Lung (tissue), 12 donors: ENCODE measurements around the gene BCL2L1. TPM values are rescaled to one million over a fixed set of nuclear protein-coding genes. Genes with fewer than 3 reads are reported as not detected.

Source experiments
- ATAC-seq: fragments of 200-7000 bp; cut with Tn5 transposase; one replicate; pipeline ENCODE4 v1.9.1; 2020; ENCODE audit warnings: moderate number of reproducible peaks; ENCODE audit not compliant: insufficient read depth, low FRiP score
- DNase-seq, 3 donors: peaks; one replicate each; pipeline ENCODE4 v3.0.0-alpha.2; 2013 to 2017
- H3K27ac ChIP-seq, 2 donors: one replicate each; pipeline ENCODE4 v1.5.1; 2013; ENCODE audit warnings: mild to moderate bottlenecking in 2 of 2, moderate library complexity in 2 of 2, control low read depth in 1 of 2, inconsistent platforms in 1 of 2, low read depth in 1 of 2, low read length in 1 of 2
- H3K27me3 ChIP-seq, 3 donors: one replicate each; pipeline ENCODE4 v1.5.1; 2013; ENCODE audit warnings: low read length in 2 of 3; ENCODE audit not compliant: control insufficient read depth in 3 of 3, insufficient read depth in 3 of 3
- H3K36me3 ChIP-seq, 4 donors: one replicate each; pipeline ENCODE4 v1.5.1; 2013; ENCODE audit warnings: low read length in 4 of 4, mild to moderate bottlenecking in 1 of 4, moderate library complexity in 1 of 4; ENCODE audit not compliant: control insufficient read depth in 4 of 4, insufficient read depth in 4 of 4
- H3K4me1 ChIP-seq, 5 donors: one replicate each; pipeline ENCODE4 v1.5.1; 2013; ENCODE audit warnings: low read length in 5 of 5, mild to moderate bottlenecking in 2 of 5, moderate library complexity in 1 of 5; ENCODE audit not compliant: control insufficient read depth in 5 of 5, insufficient read depth in 5 of 5
- H3K4me3 ChIP-seq: one replicate; pipeline ENCODE4 v1.5.1; 2013; ENCODE audit warnings: mild to moderate bottlenecking, control low read depth, moderate library complexity
- H3K9ac ChIP-seq, 2 donors: one replicate each; pipeline ENCODE4 v1.5.1; 2013; ENCODE audit warnings: low read length in 2 of 2, control low read depth in 1 of 2; ENCODE audit not compliant: insufficient read depth in 1 of 2
- H3K9me3 ChIP-seq, 4 donors: one replicate each; pipeline ENCODE4 v1.5.1; 2013; ENCODE audit warnings: low read length in 3 of 4, mild to moderate bottlenecking in 1 of 4, moderate library complexity in 1 of 4; ENCODE audit not compliant: control insufficient read depth in 4 of 4, insufficient read depth in 3 of 4
- WGBS, 2 donors: extraction: QIAGEN DNeasy Blood & Tissue Kit; methylation state at CpG; one replicate each; pipeline ENCODE4 v1.1.7; 2013; 5-methylcytosine and 5-hydroxymethylcytosine counted together
- polyA plus RNA-seq, 2 donors: library from polyadenylated mRNA; stranded (reverse); fragments of 200-250 nt; gene quantifications; one replicate each; pipeline ENCODE4 v1.2.1, GENCODE V29; 2013
- total RNA-seq, 2 donors: library from RNA; depleted of rRNA in 1 of 2; stranded (reverse); fragments of >200 nt in 1 of 2; gene quantifications; one replicate each; pipeline ENCODE4 v1.2.1, GENCODE V29; 2014 to 2021
- TF ChIP-seq, protein P1 (sequence below): IDR thresholded peaks from 2 replicates; pipeline ENCODE4 v1.5.1; 2012; ENCODE audit warnings: mild to moderate bottlenecking; ENCODE audit errors: control extremely low read depth, extremely low read depth
- donor health status: control.
- donor health status: control.
- donor health status: Bipolar disorder and iron deficiency.
- donor health status: healthy.
- donor health status: DM: yes; HTN: yes; CAD: no.

Gene BCL2L1
- total and polyA plus RNA-seq, 4 donors, result 107 to 150 (median 117) TPM

DNA sequence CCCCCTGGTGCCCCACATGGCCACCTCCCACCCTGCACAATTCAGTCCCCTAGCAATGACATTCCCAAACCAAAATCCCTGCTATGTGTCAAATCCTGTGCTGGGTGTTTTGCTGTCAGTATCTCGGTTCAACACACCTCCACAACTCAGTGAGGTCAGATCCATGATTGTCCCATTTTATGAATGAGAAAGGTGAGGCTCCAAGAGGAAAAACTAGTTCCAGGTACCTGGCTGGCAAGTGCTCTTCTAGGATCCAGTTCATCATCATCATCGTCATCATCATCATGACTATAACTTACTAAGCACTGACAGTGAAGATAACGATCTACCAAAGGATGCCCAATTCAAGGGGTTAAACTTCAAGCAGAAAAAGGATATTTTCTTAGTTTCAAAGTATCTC lies 102.4 kb downstream of the BCL2L1 start:
- no peak overlapping the region for H3K27ac ChIP-seq
- H3K36me3 ChIP-seq, result no peaks in the 10 kb centered on the region
- no peak overlapping the region for H3K9ac ChIP-seq
- H3K4me3 ChIP-seq, result no peak overlapping the region
- H3K4me1 ChIP-seq, result peaks cover 0 to 1% (median 0%) of the 10 kb centered on the region in 5 donors
- H3K27me3 ChIP-seq, result no peaks in the 10 kb centered on the region
- no peaks in the 10 kb centered on the region for H3K9me3 ChIP-seq
- ATAC-seq (no peak), DNase-seq (no peak)
- 87 to 92% methylated on average over 3 of the region's 3 CpGs for WGBS, 2 donors
- TF ChIP-seq, protein P1, sequence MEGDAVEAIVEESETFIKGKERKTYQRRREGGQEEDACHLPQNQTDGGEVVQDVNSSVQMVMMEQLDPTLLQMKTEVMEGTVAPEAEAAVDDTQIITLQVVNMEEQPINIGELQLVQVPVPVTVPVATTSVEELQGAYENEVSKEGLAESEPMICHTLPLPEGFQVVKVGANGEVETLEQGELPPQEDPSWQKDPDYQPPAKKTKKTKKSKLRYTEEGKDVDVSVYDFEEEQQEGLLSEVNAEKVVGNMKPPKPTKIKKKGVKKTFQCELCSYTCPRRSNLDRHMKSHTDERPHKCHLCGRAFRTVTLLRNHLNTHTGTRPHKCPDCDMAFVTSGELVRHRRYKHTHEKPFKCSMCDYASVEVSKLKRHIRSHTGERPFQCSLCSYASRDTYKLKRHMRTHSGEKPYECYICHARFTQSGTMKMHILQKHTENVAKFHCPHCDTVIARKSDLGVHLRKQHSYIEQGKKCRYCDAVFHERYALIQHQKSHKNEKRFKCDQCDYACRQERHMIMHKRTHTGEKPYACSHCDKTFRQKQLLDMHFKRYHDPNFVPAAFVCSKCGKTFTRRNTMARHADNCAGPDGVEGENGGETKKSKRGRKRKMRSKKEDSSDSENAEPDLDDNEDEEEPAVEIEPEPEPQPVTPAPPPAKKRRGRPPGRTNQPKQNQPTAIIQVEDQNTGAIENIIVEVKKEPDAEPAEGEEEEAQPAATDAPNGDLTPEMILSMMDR, result no peak

DNA sequence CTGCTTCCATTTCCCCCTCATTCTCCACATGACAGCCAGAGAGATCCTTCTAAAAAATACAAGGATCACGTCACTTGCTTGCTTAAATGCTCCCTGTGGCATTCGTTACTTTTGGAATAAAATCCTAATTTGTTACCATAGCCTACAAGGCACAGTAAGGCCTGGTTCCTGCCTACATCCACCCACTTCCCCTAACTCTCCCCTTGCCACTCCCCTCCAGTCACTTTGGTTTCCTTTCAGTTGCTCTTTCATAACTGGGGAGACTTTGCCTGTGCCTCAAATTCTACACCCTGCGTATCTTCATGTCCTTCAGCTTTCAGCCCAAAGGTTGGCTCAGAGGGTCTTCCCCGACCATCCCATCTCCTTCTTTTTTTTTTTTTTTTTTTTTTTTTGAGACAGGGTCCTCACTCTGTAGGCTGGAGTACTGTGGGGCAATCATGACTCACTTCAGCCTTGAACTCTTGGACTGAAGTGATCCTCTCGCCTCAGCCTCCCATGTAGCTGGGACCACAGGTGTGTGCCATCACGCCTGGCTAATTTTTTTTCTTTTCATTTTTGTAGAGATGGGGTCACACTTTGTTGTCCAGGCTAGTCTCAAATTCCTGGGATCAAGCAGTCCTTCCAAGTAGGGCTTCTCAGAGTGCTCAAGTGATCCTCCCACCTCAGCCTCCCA lies 105.1 kb downstream of the BCL2L1 start:
- TF ChIP-seq, protein P1, result no peak
- no peak overlapping the region for H3K27ac ChIP-seq
- ATAC-seq (no peak), DNase-seq (no peak)
- no peaks in the 10 kb centered on the region for H3K36me3 ChIP-seq
- H3K4me1 ChIP-seq, result peaks cover 0 to 2% (median 0%) of the 10 kb centered on the region in 5 donors
- no peak overlapping the region for H3K9ac ChIP-seq
- 44 to 70% methylated on average over 6 of the region's 6 CpGs for whole genome bisulfite sequencing, 2 donors
- H3K9me3 ChIP-seq, result no peaks in the 10 kb centered on the region
- no peaks in the 10 kb centered on the region for H3K27me3 ChIP-seq
- no peak overlapping the region for H3K4me3 ChIP-seq

DNA sequence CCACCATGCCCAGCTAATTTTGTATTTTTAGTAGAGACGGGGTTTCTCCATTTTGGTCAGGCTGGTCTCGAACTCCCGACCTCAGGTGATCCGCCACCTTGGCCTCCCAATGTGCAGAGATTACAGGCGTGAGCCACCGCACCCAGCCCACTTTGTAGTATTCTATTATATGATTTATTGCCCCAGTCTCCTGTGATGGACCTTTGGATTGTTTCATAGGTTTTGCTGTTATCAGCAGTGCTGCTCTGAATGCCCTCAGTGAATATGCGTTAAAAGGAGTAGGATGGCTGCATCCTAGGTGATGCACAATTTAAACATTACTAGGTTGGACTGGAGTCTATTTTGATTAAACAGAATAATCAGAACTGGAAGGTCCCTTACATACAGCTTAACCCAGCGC lies 107.3 kb downstream of the BCL2L1 start:
- no peaks in the 10 kb centered on the region for H3K27me3 ChIP-seq
- no peaks in the 10 kb centered on the region for H3K36me3 ChIP-seq
- no peak overlapping the region for H3K9ac ChIP-seq
- H3K4me1 ChIP-seq, result peaks cover 0 to 8% (median 6%) of the 10 kb centered on the region in 5 donors
- H3K9me3 ChIP-seq, result no peaks in the 10 kb centered on the region
- TF ChIP-seq, protein P1, result no peak
- no peak for ATAC-seq
- no peak overlapping the region for H3K27ac ChIP-seq
- WGBS, 2 donors, result 97 to 98% methylated on average over 8 of the region's 8 CpGs
- no peak for DNase-seq
- H3K4me3 ChIP-seq, result no peak overlapping the region

Other genes with a start within 250 kb of the BCL2L1 start
- not detected for gene DEFB124, start 247.7 kb downstream of the BCL2L1 start, total RNA-seq
- under 1 TPM in 1 of 2 donors, not detected in 1; 0.18 TPM for gene DEFB124, start 247.7 kb downstream of the BCL2L1 start, polyA plus RNA-seq
- gene REM1, start 247.6 kb downstream of the BCL2L1 start, total RNA-seq, result 1 to 10 TPM; 1.7 to 7.1 TPM
- gene REM1, start 247.6 kb downstream of the BCL2L1 start, polyA plus RNA-seq, result 1 to 10 TPM; 1.3 to 1.7 TPM
- gene HM13, start 208.4 kb downstream of the BCL2L1 start, total RNA-seq, result 100 to 1,000 TPM in 1 of 2 donors, 10 to 100 TPM in 1; 53.5 to 237 TPM
- 100 to 1,000 TPM; 173 to 249 TPM for gene HM13, start 208.4 kb downstream of the BCL2L1 start, polyA plus RNA-seq
- 100 to 1,000 TPM; 251 to 389 TPM for gene ID1, start 117.6 kb downstream of the BCL2L1 start, total RNA-seq
- gene ID1, start 117.6 kb downstream of the BCL2L1 start, polyA plus RNA-seq, result 100 to 1,000 TPM; 299 to 824 TPM
- 10 to 100 TPM; 14.4 to 18.8 TPM for gene COX4I2, start 85.0 kb downstream of the BCL2L1 start, total RNA-seq
- 10 to 100 TPM; 21.0 to 51.8 TPM for gene COX4I2, start 85.0 kb downstream of the BCL2L1 start, polyA plus RNA-seq
- gene TPX2, start 16.4 kb upstream of the BCL2L1 start, total RNA-seq, result 1 to 10 TPM; 1.6 to 6.5 TPM
- gene TPX2, start 16.4 kb upstream of the BCL2L1 start, polyA plus RNA-seq, result 1 to 10 TPM; 2.0 to 2.1 TPM
- under 1 TPM in 1 of 2 donors, not detected in 1; 0.28 TPM for gene MYLK2, start 96.5 kb upstream of the BCL2L1 start, total RNA-seq
- under 1 TPM; 0.06 to 0.26 TPM for gene MYLK2, start 96.5 kb upstream of the BCL2L1 start, polyA plus RNA-seq
- gene FOXS1, start 122.7 kb upstream of the BCL2L1 start, total RNA-seq, result 1 to 10 TPM; 2.3 to 2.7 TPM
- gene FOXS1, start 122.7 kb upstream of the BCL2L1 start, polyA plus RNA-seq, result 1 to 10 TPM; 1.4 to 3.2 TPM
- 1 to 10 TPM; 4.1 to 4.7 TPM for gene DUSP15, start 147.7 kb upstream of the BCL2L1 start, total RNA-seq
- gene DUSP15, start 147.7 kb upstream of the BCL2L1 start, polyA plus RNA-seq, result 1 to 10 TPM; 1.6 to 1.7 TPM
- 1 to 10 TPM; 7.1 to 8.9 TPM for gene TTLL9, start 147.8 kb upstream of the BCL2L1 start, total RNA-seq
- gene TTLL9, start 147.8 kb upstream of the BCL2L1 start, polyA plus RNA-seq, result 1 to 10 TPM; 1.9 to 2.5 TPM
- gene PDRG1, start 229.2 kb upstream of the BCL2L1 start, total RNA-seq, result 10 to 100 TPM in 1 of 2 donors, 1 to 10 TPM in 1; 6.3 to 10.7 TPM
- 10 to 100 TPM; 12.3 to 13.0 TPM for gene PDRG1, start 229.2 kb upstream of the BCL2L1 start, polyA plus RNA-seq
- gene XKR7, start 245.3 kb upstream of the BCL2L1 start, total RNA-seq, result under 1 TPM; 0.03 to 0.12 TPM
- gene XKR7, start 245.3 kb upstream of the BCL2L1 start, polyA plus RNA-seq, result under 1 TPM; 0.02 to 0.08 TPM